Activated naive CD8-positive, alpha-beta T cell treated with anti-CD3 and anti-CD28 coated beads, Interleukin-2, amount 10 ng/mL, durations not matched to agents 7 days and 5 days (primary cell): ENCODE data around the gene IL11RA. TPM values are rescaled to one million over a fixed set of nuclear protein-coding genes. Genes with fewer than 3 reads are reported as not detected.
"Not testable (repeated sequence)": the region's sequence is repeated elsewhere in the genome, so short reads cannot be mapped to it uniquely, and the experiment has no call there.

Source experiments
- ATAC-seq: fragments of 150-1000 bp; cut with Tn5 transposase; one replicate; pipeline ENCODE4 v1.10.0; 2021; ENCODE audit warnings: low read depth, moderate library complexity
- POLR2A ChIA-PET: fragments of 350-600 bp; sonication (Branson Sonifier 250); formaldehyde crosslinking; loops from one replicate; lab custom pipeline; 2021; ENCODE audit warnings: antibody characterized with exemption; lab: Charles Lee
- DNase-seq: peaks from one replicate; pipeline ENCODE4 v3.0.0; 2021
- H3K27ac Mint-ChIP-seq: one replicate; pipeline ENCODE4 v1.8.0; 2022; ENCODE audit warnings: mild to moderate bottlenecking, mixed read lengths
- H3K27me3 Mint-ChIP-seq: one replicate; pipeline ENCODE4 v1.8.0; 2022; ENCODE audit warnings: mild to moderate bottlenecking, moderate library complexity, mixed read lengths
- H3K36me3 Mint-ChIP-seq: one replicate; pipeline ENCODE4 v1.8.0; 2021; ENCODE audit warnings: mild to moderate bottlenecking, mixed read lengths
- H3K4me1 Mint-ChIP-seq: one replicate; pipeline ENCODE4 v1.8.0; 2021; ENCODE audit warnings: mixed read lengths
- H3K4me3 Mint-ChIP-seq: one replicate; pipeline ENCODE4 v1.8.0; 2022; ENCODE audit warnings: mild to moderate bottlenecking, moderate library complexity, mixed read lengths
- H3K9me3 Mint-ChIP-seq: one replicate; pipeline ENCODE4 v1.8.0; 2021; ENCODE audit warnings: mixed read lengths
- total RNA-seq, 2 experiments: library from RNA; stranded (reverse); gene quantifications; one replicate each; pipeline ENCODE4 v1.2.3, GENCODE V29; 2021

Gene IL11RA
- total RNA-seq, 2 experiments from 2014 or later: 77.0 to 79.1 TPM

- Mint-ChIP-seq H3K27ac (no peak overlapping the region), H3K4me1 (peaks cover 31% of the 10 kb centered on the region), H3K27me3 (peaks cover 15% of the 10 kb centered on the region), H3K4me3 (no peak overlapping the region), H3K9me3 (no peaks in the 10 kb centered on the region), H3K36me3 (peaks cover 2% of the 10 kb centered on the region)
- POLR2A ChIA-PET: interaction anchor here (1.1 to 7.1 kb wide), 5 partner anchors 11 to 30 kb away, joined by 3 to 117 read pairs (median 11); partner anchors contain the start of genes DCTN3, GALT and RPP25L
- ATAC-seq (no peak), DNase-seq (no peak)
These were observed 17.3 kb upstream of the IL11RA start for GRCh38 chr9:34634551-34635248.

GRCh38 chr9:34635556-34635955 lies 16.4 kb upstream of the IL11RA start:
- POLR2A ChIA-PET: interaction anchor here (3.6 to 7.1 kb wide), 3 partner anchors 10 to 21 kb away, joined by 42 to 117 read pairs (median 75); partner anchors contain the start of genes DCTN3, GALT and RPP25L
- ATAC-seq: no peak
- H3K36me3 Mint-ChIP-seq: peaks cover 2% of the 10 kb centered on the region
- no peaks in the 10 kb centered on the region for H3K9me3 Mint-ChIP-seq
- peak overlapping the region; percentile 57 for H3K4me3 Mint-ChIP-seq
- H3K27ac Mint-ChIP-seq: no peak overlapping the region
- peaks cover 31% of the 10 kb centered on the region for H3K4me1 Mint-ChIP-seq
- peaks cover 6% of the 10 kb centered on the region for H3K27me3 Mint-ChIP-seq
- no peak for DNase-seq

- POLR2A ChIA-PET: interaction anchor here (0.6 to 7.1 kb wide), 11 partner anchors 9 to 1002 kb away, joined by 3 to 117 read pairs (median 7); partner anchors contain the start of genes DCTN3, GALT, IL11RA and MYORG
- H3K4me3 Mint-ChIP-seq: peak overlapping the region; percentile 87
- peaks cover 2% of the 10 kb centered on the region for H3K36me3 Mint-ChIP-seq
- peaks cover 31% of the 10 kb centered on the region for H3K4me1 Mint-ChIP-seq
- DNase-seq: no peak
- H3K27ac Mint-ChIP-seq: peak overlapping the region; percentile 84
- no peaks in the 10 kb centered on the region for H3K27me3 Mint-ChIP-seq
- H3K9me3 Mint-ChIP-seq: no peaks in the 10 kb centered on the region
- no peak for ATAC-seq
These were observed 15.1 kb upstream of the IL11RA start for GRCh38 chr9:34636791-34637355.

GRCh38 chr9:34637356-34638137 lies 14.4 kb upstream of the IL11RA start, which contains the start of gene SIGMAR1:
SIGMAR1 (minus strand) TSS chr9:34637787; CDS start chr9:34637697, 90 bp downstream.
- peak within 1 kb of the TSS; percentile 84 for H3K27ac Mint-ChIP-seq
- peak; percentile 97 for DNase-seq
- H3K4me3 Mint-ChIP-seq: peak within 1 kb of the TSS; percentile 87
- peak; percentile 91 for ATAC-seq
- no peaks in the 10 kb centered on the region for H3K27me3 Mint-ChIP-seq
- H3K36me3 Mint-ChIP-seq: peaks cover 2% of the 10 kb centered on the region
- H3K9me3 Mint-ChIP-seq: no peaks in the 10 kb centered on the region
- POLR2A ChIA-PET: interaction anchor here (0.6 to 7.1 kb wide), 22 partner anchors 8 to 1002 kb away, joined by 3 to 117 read pairs (median 5); partner anchors contain the start of genes ARID3C, CCL27, DCTN3 and GALT
- H3K4me1 Mint-ChIP-seq: peaks cover 31% of the 10 kb centered on the region

GRCh38 chr9:34638138-34638445 lies 13.9 kb upstream of the IL11RA start:
- ATAC-seq (no peak), DNase-seq (no peak)
- Mint-ChIP-seq H3K4me1 (peaks cover 31% of the 10 kb centered on the region), H3K36me3 (peaks cover 2% of the 10 kb centered on the region), H3K27me3 (no peaks in the 10 kb centered on the region), H3K4me3 (peak overlapping the region; percentile 87), H3K27ac (peak overlapping the region; percentile 84), H3K9me3 (no peaks in the 10 kb centered on the region)
- POLR2A ChIA-PET: interaction anchor here (0.6 to 7.1 kb wide), 19 partner anchors 8 to 979 kb away, joined by 3 to 117 read pairs (median 6); partner anchors contain the start of genes ARID3C, DCTN3, GALT and IL11RA

- not testable (repeated sequence) for ATAC-seq, DNase-seq, H3K36me3 Mint-ChIP-seq, H3K27me3 Mint-ChIP-seq, H3K27ac Mint-ChIP-seq, H3K4me3 Mint-ChIP-seq, H3K9me3 Mint-ChIP-seq
- H3K4me1 Mint-ChIP-seq: peaks cover 27% of the 10 kb centered on the region
- POLR2A ChIA-PET: interaction anchor here (1.0 to 7.1 kb wide), 5 partner anchors 7 to 26 kb away, joined by 3 to 117 read pairs (median 13); partner anchors contain the start of genes GALT and RPP25L
These were observed 12.7 kb upstream of the IL11RA start for GRCh38 chr9:34639322-34639721.

- H3K9me3 Mint-ChIP-seq: no peaks in the 10 kb centered on the region
- peaks cover 3% of the 10 kb centered on the region for H3K36me3 Mint-ChIP-seq
- ATAC-seq (no peak), DNase-seq (no peak)
- peaks cover 18% of the 10 kb centered on the region for H3K4me1 Mint-ChIP-seq
- H3K27ac Mint-ChIP-seq: no peak overlapping the region
- POLR2A ChIA-PET: interaction anchor here (0.8 to 0.9 kb wide), 2 partner anchors 12 to 23 kb away, joined by 3 to 4 read pairs; no protein-coding TSS in a partner anchor
- no peak overlapping the region for H3K4me3 Mint-ChIP-seq
- H3K27me3 Mint-ChIP-seq: no peaks in the 10 kb centered on the region
These were observed 9.3 kb upstream of the IL11RA start for GRCh38 chr9:34642679-34643078.

GRCh38 chr9:34644766-34645314 lies 7.1 kb upstream of the IL11RA start:
- Mint-ChIP-seq H3K4me3 (no peak overlapping the region), H3K9me3 (no peaks in the 10 kb centered on the region), H3K27me3 (no peaks in the 10 kb centered on the region), H3K36me3 (peaks cover 18% of the 10 kb centered on the region), H3K27ac (no peak overlapping the region), H3K4me1 (peaks cover 17% of the 10 kb centered on the region)
- POLR2A ChIA-PET: interaction anchor here (1.0 to 5.6 kb wide), 3 partner anchors 9 to 33 kb away, joined by 3 to 117 read pairs (median 4); partner anchors contain the start of gene SIGMAR1
- DNase-seq: no peak
- no peak for ATAC-seq

- Mint-ChIP-seq H3K9me3 (no peaks in the 10 kb centered on the region), H3K36me3 (peaks cover 18% of the 10 kb centered on the region), H3K27ac (peak within 1 kb of the TSS; percentile 91), H3K4me1 (peaks cover 17% of the 10 kb centered on the region), H3K4me3 (peak within 1 kb of the TSS; percentile 94), H3K27me3 (no peaks in the 10 kb centered on the region)
- POLR2A ChIA-PET: interaction anchor here (0.6 to 5.6 kb wide), 13 partner anchors 10 to 601 kb away, joined by 3 to 117 read pairs (median 4); partner anchors contain the start of genes ATOSB, DCTN3, SIGMAR1 and STOML2
- DNase-seq: peak; percentile 98
- peak; percentile 84 for ATAC-seq
These were observed 5.5 kb upstream of the IL11RA start, which contains the start of gene GALT for GRCh38 chr9:34646211-34647083. GALT (plus strand) TSS chr9:34646675; CDS start chr9:34646705, 30 bp downstream.

- DNase-seq (no peak), ATAC-seq (no peak)
- Mint-ChIP-seq H3K27ac (peak overlapping the region; percentile 91), H3K27me3 (no peaks in the 10 kb centered on the region), H3K36me3 (peaks cover 18% of the 10 kb centered on the region), H3K4me3 (peak overlapping the region; percentile 94), H3K9me3 (no peaks in the 10 kb centered on the region), H3K4me1 (peaks cover 17% of the 10 kb centered on the region)
- POLR2A ChIA-PET: interaction anchor here (0.6 to 5.6 kb wide), 12 partner anchors 10 to 602 kb away, joined by 3 to 117 read pairs (median 4); partner anchors contain the start of genes ATOSB, DCTN3, SIGMAR1 and STOML2
These were observed 4.9 kb upstream of the IL11RA start for GRCh38 chr9:34647084-34647403.

GRCh38 chr9:34647651-34648050 lies 4.3 kb upstream of the IL11RA start:
- no peak for ATAC-seq
- H3K4me1 Mint-ChIP-seq: peaks cover 22% of the 10 kb centered on the region
- peak overlapping the region; percentile 94 for H3K4me3 Mint-ChIP-seq
- H3K36me3 Mint-ChIP-seq: peaks cover 21% of the 10 kb centered on the region
- H3K27me3 Mint-ChIP-seq: no peaks in the 10 kb centered on the region
- POLR2A ChIA-PET: interaction anchor here (1.3 to 5.6 kb wide), 7 partner anchors 9 to 30 kb away, joined by 3 to 117 read pairs (median 17); partner anchors contain the start of genes DCTN3 and SIGMAR1
- no peak for DNase-seq
- H3K9me3 Mint-ChIP-seq: no peaks in the 10 kb centered on the region
- peak overlapping the region; percentile 91 for H3K27ac Mint-ChIP-seq
